HG03575 (cell line): ENCODE measurements around the gene WDR77.
A peak's percentile ranks its signal among the peaks of the same experiment; 100 is the strongest.

Source experiments
- ATAC-seq: cut with Tn5 transposase; IDR thresholded peaks from one replicate; pipeline ENCODE4 v1.9.1; 2021; ENCODE audit not compliant: unreplicated experiment, insufficient number of reproducible peaks, low FRiP score; ENCODE audit errors: extremely low read depth

Gene WDR77

GRCh38 chr1:111446967-111447892 is 1.8 kb downstream of the WDR77 start:
- no peak for ATAC-seq

- ATAC-seq = no peak
Measured at GRCh38 chr1:111446546-111446945, 2.5 kb downstream of the WDR77 start.

DNA sequence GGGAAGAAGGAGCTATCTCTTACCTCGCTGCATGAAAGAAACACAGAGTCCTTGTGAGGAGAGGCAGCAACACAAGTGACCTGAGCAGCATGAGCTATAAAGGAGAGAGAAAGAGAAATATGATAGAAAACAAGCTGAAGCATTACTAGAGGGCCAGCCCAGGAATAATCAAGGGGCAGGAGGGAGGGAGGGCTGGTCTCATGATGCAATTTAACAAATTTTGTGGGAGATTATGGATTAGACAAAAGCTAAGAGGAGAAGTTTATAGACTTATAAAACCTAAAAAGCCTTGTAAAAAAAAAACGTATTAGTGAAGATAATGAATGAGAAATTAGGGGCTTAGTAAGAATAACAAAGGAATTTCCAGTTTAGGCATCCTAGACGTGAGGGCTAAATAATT is 5.0 kb downstream of the WDR77 start:
- no peak for ATAC-seq

GRCh38 chr1:111442457-111442856 is 6.6 kb downstream of the WDR77 start:
- no peak for ATAC-seq

DNA sequence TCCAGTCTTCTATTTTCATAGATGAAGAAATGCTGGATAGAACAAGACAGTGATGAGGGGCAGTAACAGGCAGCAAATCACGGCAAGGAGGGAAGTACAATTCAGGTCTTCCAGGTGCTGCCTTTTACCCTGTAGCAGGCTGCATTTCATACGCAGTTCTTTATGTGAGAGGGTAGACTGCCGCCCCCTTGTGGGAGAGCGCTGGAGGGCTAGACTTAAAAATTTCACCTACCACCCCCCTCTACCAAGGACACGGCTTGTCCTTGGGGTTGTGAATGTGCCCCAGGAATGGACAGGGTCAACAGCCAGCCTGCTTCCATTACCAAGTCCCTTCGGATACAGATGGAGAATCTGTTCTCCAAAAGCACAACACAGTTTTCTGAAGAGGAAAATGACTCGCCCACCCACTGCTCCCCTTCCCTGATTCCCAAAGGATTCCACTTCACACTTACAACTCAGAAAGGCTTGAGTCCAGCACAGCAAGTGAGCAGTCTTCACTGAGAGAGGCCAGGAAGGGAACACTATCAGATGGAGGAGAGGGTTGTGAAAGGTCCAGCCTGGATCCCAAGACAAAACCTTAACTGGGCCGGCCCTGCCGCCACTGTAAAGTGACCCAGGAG is 7.4 kb downstream of the WDR77 start:
- ATAC-seq = no peak

DNA sequence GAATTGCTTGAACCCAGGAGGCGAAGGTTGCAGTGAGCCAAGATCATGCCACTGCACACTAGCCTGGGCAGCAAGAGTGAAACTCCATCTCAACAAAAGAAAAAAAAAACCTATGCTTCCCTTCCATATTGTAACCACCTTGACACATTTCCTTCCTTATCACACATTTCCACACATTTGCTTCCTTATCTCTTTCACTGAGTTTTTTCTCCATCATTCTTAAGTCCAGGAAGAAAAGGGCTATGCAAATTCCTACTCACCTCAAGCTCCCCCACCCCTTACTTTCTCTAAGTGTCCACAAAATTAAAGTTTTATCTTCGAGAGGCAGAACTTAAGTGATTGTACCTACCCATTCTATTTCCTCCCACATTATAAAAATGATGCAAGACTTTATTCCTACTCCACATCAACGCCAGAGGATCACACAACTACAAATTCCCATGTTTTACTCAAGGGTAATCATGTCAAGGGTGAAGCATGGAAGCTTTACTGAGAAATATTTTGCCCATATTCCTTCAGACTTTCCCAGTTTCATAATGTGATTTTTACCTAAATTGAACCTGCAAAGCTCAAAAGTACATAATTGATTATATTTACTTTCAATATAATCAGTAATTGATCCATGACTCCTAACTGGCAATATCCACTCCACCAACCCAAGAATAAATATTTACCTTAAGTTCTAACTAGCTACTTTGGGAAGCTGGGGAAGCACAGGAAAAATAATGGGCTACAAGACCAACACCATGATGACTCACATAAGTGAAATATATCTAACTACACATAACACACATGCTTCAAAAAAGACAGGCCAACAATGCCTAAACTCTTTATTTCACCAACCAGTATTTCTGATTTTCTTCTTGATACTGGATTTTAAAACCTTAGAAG is 9.3 kb downstream of the WDR77 start:
- ATAC-seq = no peak

GRCh38 chr1:111436726-111437125 is 12.3 kb downstream of the WDR77 start:
- no peak for ATAC-seq

- no peak for ATAC-seq
Measured at GRCh38 chr1:111424281-111424680, 24.8 kb downstream of the WDR77 start.

- ATAC-seq = no peak
Measured at GRCh38 chr1:111422546-111423391, 26.3 kb downstream of the WDR77 start.

- ATAC-seq = no peak
Measured at GRCh38 chr1:111420377-111420776, 28.7 kb downstream of the WDR77 start.

- no peak for ATAC-seq
Measured at GRCh38 chr1:111419037-111419436, 30.0 kb downstream of the WDR77 start.

- no peak for ATAC-seq
Measured at GRCh38 chr1:111417755-111418154, 31.3 kb downstream of the WDR77 start.

GRCh38 chr1:111415461-111415860 is 33.6 kb downstream of the WDR77 start:
- ATAC-seq = no peak

- no peak for ATAC-seq
Measured at GRCh38 chr1:111414756-111415155, 34.3 kb downstream of the WDR77 start.

DNA sequence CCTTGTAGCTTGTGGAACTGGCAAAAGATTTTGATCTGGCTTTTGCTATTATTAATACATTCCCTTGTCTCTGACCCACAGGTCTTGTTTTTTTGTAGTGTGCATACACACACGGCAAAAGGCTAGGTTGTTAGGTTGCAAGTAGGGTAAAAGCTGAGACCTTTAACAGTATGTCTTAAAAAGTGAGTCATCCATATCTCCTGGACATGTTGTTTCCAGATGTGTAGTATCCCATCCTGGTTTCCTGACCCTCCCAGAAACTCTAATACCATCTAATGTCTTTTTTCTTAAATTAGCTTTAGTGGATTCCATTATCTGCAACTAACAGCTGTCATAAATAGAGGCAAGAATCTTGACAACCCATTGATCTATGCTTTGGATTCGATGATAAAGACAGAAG is 36.2 kb downstream of the WDR77 start:
- no peak for ATAC-seq

DNA sequence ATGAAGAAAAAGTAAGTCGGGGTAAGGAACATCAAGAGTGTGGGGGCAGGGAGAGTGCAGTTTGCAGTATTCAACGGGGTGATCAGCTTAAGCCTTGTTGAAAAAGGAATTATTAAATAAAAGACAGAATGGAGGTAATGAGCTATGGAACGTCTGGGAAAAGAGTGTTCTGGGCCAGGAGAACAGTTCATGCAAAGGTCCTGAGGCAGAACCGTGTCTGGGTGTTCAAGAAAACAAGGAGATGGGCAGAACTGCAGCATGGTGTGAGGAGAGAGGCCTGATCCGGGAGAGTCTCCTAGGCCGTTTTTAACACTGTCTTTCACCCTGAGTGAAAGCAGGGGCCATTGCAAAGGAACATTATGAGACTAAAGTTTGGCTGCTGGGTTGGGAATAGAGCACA is 41.8 kb downstream of the WDR77 start:
- no peak for ATAC-seq

DNA sequence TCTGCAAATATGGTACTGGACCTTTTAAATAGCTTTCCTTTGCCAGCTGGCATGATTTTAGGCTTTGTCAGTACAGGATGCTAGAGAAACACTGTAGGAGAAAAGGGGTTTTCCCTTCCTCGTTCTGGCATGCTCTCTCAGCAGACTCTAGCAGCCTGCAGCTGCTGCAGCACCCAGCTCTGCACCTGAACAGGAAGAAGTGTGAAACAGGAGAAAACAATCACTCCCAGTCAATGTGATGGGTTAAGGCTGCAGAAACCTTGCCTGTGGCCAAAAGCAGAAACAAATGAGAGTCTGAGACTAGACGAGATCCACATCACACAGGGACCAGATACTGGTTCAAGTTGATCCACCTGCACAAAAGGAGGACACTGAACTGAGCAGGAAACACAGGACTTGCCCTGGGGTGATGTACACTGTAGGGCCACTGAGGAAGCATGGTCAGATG is 42.7 kb downstream of the WDR77 start:
- peak; percentile 79 for ATAC-seq

DNA sequence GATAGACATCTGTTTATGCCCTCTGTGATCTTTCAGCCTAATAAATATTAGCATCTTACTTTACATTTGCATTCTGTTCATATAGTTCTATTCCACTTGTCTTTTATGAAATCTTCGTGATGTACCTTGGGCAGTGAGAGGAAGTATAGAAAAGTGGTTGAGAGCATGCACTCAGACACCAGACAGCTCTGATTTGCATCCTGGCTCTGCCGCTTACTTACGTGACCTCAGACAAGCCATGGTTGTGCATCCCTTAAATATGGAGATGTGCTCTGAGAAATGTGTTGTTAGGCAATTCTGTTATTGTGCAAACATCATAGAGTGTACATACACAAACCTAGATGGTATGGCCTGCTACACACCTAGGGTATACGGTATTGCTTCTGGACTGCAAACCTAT is 44.5 kb downstream of the WDR77 start:
- ATAC-seq = no peak

GRCh38 chr1:111402083-111402482 is 47.0 kb downstream of the WDR77 start:
- ATAC-seq = no peak
